GM12878 (cell line): Measurements from ENCODE around the gene SLC35F6. TPM values are rescaled to one million over a fixed set of nuclear protein-coding genes. Genes with fewer than 3 reads are reported as not detected.

Experiments
- ATAC-seq: fragments of 200-7000 bp; cut with Tn5 transposase; 3 replicates; pipeline ENCODE4 v1.9.1; 2020; ENCODE audit warnings: mild to moderate bottlenecking, moderate library complexity
- BruUV-seq: library from RNA; stranded (reverse); fragments of 400-500 nt; replicated peaks from 2 replicates; lab custom pipeline; 2021; lab: Mats Ljungman, UMichigan
- CTCF ChIA-PET: fragments of 300-600 bp; sonication (Branson Sonifier 250); formaldehyde crosslinking; extraction: SDS; loops from one replicate; lab custom pipeline; 2021; ENCODE audit warnings: inconsistent platforms; lab: Yijun Ruan, JAX
- POLR2A ChIA-PET: fragments of 350-600 bp; formaldehyde crosslinking; extraction: SDS; loops from one replicate; lab custom pipeline; 2021; ENCODE audit warnings: inconsistent platforms; lab: Charles Lee
- RAD21 ChIA-PET: fragments of 300-600 bp; sonication (Branson Sonifier 250); formaldehyde crosslinking; loops from one replicate; lab custom pipeline; 2023; ENCODE audit warnings: antibody characterized with exemption; ENCODE audit not compliant: unreplicated experiment; lab: Charles Lee
- SMC1A ChIA-PET: fragments of 300-600 bp; sonication (Branson Sonifier 250); formaldehyde crosslinking; loops from one replicate; lab custom pipeline; 2023; ENCODE audit not compliant: unreplicated experiment, uncharacterized antibody; lab: Charles Lee
- DNase-seq: peaks from one replicate; pipeline ENCODE4 v3.0.0-alpha.2; 2011; ENCODE audit warnings: low read depth, low spot score
- FAIRE-seq: peaks from 3 replicates; lab custom pipeline; 2011; peaks lifted over from hg19 to GRCh38; lab: Jason Lieb, UNC
- H2AFZ ChIP-seq: 2 replicates; pipeline ENCODE4 v1.6.0; 2011; ENCODE audit warnings: low read depth, low read length, control low read depth; ENCODE audit not compliant: control insufficient read depth
- H3K27ac ChIP-seq: 2 replicates; pipeline ENCODE4 v1.5.1; 2011; ENCODE audit warnings: control low read depth; ENCODE audit not compliant: control insufficient read depth, insufficient read depth
- H3K27me3 ChIP-seq, 2 experiments: replicated peaks in 1 of 2; 2 replicates each; pipeline versions ENCODE4 v1.6.0 to v1.6.1; 2011; ENCODE audit warnings: low read length in 1 of 2; ENCODE audit not compliant: control insufficient read depth in 2 of 2, insufficient read depth in 2 of 2
- H3K36me3 ChIP-seq, 2 experiments: 2 replicates each; pipeline ENCODE4 v1.5.1; 2011; ENCODE audit warnings: low read length in 1 of 2; ENCODE audit not compliant: control insufficient read depth in 2 of 2, insufficient read depth in 2 of 2
- H3K4me1 ChIP-seq: 2 replicates; pipeline ENCODE4 v1.6.1; 2011; ENCODE audit warnings: mild to moderate bottlenecking, low read length, moderate library complexity, mixed read lengths; ENCODE audit not compliant: control insufficient read depth, insufficient read depth
- H3K4me2 ChIP-seq: 2 replicates; pipeline ENCODE4 v1.6.0; 2011; ENCODE audit warnings: control low read depth; ENCODE audit not compliant: control insufficient read depth, insufficient read depth
- H3K4me3 ChIP-seq: fragments of 200-600 bp; sonication (generic); 2 replicates; pipeline ENCODE4 v1.5.1; 2016
- H3K79me2 ChIP-seq: 2 replicates; pipeline ENCODE4 v1.6.0; 2011; ENCODE audit warnings: low read length; ENCODE audit not compliant: control insufficient read depth, insufficient read depth
- H3K9ac ChIP-seq: 2 replicates; pipeline ENCODE4 v1.8.0; 2011; ENCODE audit warnings: low read length, control low read depth, mixed read lengths; ENCODE audit not compliant: control insufficient read depth, insufficient read depth
- H3K9me3 ChIP-seq: replicated peaks from 3 replicates; pipeline ENCODE4 v1.5.1; 2011; ENCODE audit warnings: mild to moderate bottlenecking, low read length; ENCODE audit not compliant: control insufficient read depth, insufficient read depth
- H4K20me1 ChIP-seq: 2 replicates; pipeline ENCODE4 v1.6.0; 2011; ENCODE audit not compliant: control insufficient read depth, insufficient read depth
- CUX1 ChIP-seq: IDR thresholded peaks from 2 replicates; pipeline ENCODE4 v1.6.1; 2012; ENCODE audit warnings: improper control_type of control experiment, low read depth, low read length; ENCODE audit not compliant: insufficient replicate concordance
- WGBS: methylation state at CpG from one replicate; pipeline ENCODE4 v1.1.6; 2016; ENCODE audit warnings: low lambda C conversion rate; ENCODE audit not compliant: insufficient replicate concordance, insufficient coverage; ENCODE audit errors: missing lambda C conversion rate; 5-methylcytosine and 5-hydroxymethylcytosine counted together
- in situ Hi-C: fragments of 300-500 bp; cut with MboI; formaldehyde crosslinking; loops from 9 replicates; pipeline ENCODE4 v1.14.3; 2018; ENCODE audit warnings: mixed read lengths
- intact Hi-C: fragments of 100-400 bp; cut with micrococcal nuclease; formaldehyde crosslinking; loops from one replicate; pipeline ENCODE4 v1.14.2; 2022; ENCODE audit not compliant: unreplicated experiment
- polyA plus RNA-seq, 11 experiments: library from polyadenylated mRNA; depleted of rRNA in 4 of 11; unstranded in 6 of 11; stranded (reverse) in 5 of 11; fragments of >200 nt; fragmentation: Nextera tagmentation in 4 of 11; fragmentation: Illumina TruSeq in 1 of 11; extraction: Ambion mirVana in 4 of 11; extraction: Trizol in 1 of 11; gene quantifications; 1 replicate in 1 of 11; 2 replicates in 10 of 11; pipeline versions ENCODE4 v1.2.1 to v1.2.3, GENCODE V29; 2011 to 2016; ENCODE audit warnings: inconsistent platforms in 2 of 11, missing spikeins in 2 of 11, low read depth in 1 of 11
- total RNA-seq, 4 experiments: library from RNA; depleted of rRNA in 3 of 4; stranded (reverse); fragments of >200 nt in 3 of 4; fragmentation: Illumina TruSeq in 1 of 4; extraction: Trizol in 1 of 4; gene quantifications; 2 replicates each; pipeline versions ENCODE4 v1.2.1 to v1.2.3, GENCODE V29; 2013 to 2021

SLC35F6 gene
- total and polyA plus RNA-seq, 10 of the 15 experiments (the other 5 are each of a cell fraction or from before 2014, with no cell fraction given), result 4.0 to 10.5 (median 8.0) TPM

GRCh38 chr2:26767894-26768487, 3.9 kb downstream of the SLC35F6 start:
- Histone ChIP-seq H3K79me2 (peaks cover 53% of the 10 kb centered on the region), H3K4me1 (peaks cover 17% of the 10 kb centered on the region; the same call in 1 of the 2 replicates), H4K20me1 (no peaks in the 10 kb centered on the region), H3K27ac (no peak overlapping the region), H3K27me3 (no peaks in the 10 kb centered on the region), H3K9ac (no peak overlapping the region), H3K4me2 (no peak overlapping the region), H2AFZ (no peak overlapping the region), H3K36me3 (no peaks in the 10 kb centered on the region; a peak in 2 of 4 replicates), H3K4me3 (no peak overlapping the region), H3K9me3 (no peaks in the 10 kb centered on the region)
- no peak for DNase-seq
- TF ChIP-seq CUX1, result no peak
- intact Hi-C loops (no loop called here), in situ Hi-C loops (no loop called here)
- RAD21 ChIA-PET, result interaction anchor here (0.6 kb wide), 1 partner anchor 164 kb away, joined by 3 read pairs; no protein-coding TSS in a partner anchor
- WGBS, result 100% methylated on average over 4 of the region's 5 CpGs
- SMC1A ChIA-PET, result interaction anchor here (3.0 kb wide), 1 partner anchor 11 kb away, joined by 7 read pairs; no protein-coding TSS in a partner anchor
- no peak for ATAC-seq
- CTCF ChIA-PET, result interaction anchor here (0.6 kb wide), 1 partner anchor 241 kb away, joined by 4 read pairs; no protein-coding TSS in a partner anchor
- POLR2A ChIA-PET, result interaction anchor here (0.9 kb wide), 2 partner anchors 19 to 21 kb away, joined by 3 read pairs; no protein-coding TSS in a partner anchor
- FAIRE-seq, result no peak
- BruUV-seq, result no TSS peak
